ENCODE results near the gene DGKK. TPM values are rescaled to one million over a fixed set of nuclear protein-coding genes. Genes with fewer than 3 reads are reported as not detected.
A peak's percentile ranks its signal among the peaks of the same experiment; 100 is the strongest.

Gene DGKK
- total RNA-seq, 2 experiments from 2014 or later: not detected

DNA sequence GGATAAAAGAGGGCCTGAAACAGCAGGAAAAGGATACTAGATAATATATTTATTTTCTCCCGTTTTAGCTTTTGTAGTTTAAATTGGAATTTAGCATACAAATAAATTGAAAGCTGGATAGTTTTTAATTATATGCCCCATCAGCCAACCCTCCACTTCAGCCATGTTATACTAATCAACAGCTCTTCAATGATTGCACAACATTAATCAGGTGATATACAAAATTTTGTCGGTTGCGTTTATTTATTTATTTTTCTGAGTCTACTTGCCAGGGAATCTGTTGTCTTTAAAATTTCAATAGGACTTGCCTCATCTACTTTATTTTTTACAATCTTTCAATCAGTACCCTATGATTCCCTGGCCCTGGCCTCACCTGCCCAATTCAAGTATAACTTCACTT lies 12.1 kb downstream of the DGKK start:
- CTCF ChIA-PET: no interaction called here
- ATAC-seq: no peak
- POLR2A ChIA-PET: no interaction called here
- no peaks in the 10 kb centered on the region for H3K4me1 Mint-ChIP-seq
- intact Hi-C loops (cut with DNase I, micrococcal nuclease): no loop called here
- no peak overlapping the region for H3K27ac Mint-ChIP-seq
- H3K9me3 Mint-ChIP-seq (ENCODE audit: low read depth): no peaks in the 10 kb centered on the region
- H3K36me3 Mint-ChIP-seq (ENCODE audit: low read depth): no peaks in the 10 kb centered on the region
- H3K27me3 Mint-ChIP-seq: peaks cover 2% of the 10 kb centered on the region
- DNase-seq: no peak
- no peak overlapping the region for H3K4me3 Mint-ChIP-seq

DNA sequence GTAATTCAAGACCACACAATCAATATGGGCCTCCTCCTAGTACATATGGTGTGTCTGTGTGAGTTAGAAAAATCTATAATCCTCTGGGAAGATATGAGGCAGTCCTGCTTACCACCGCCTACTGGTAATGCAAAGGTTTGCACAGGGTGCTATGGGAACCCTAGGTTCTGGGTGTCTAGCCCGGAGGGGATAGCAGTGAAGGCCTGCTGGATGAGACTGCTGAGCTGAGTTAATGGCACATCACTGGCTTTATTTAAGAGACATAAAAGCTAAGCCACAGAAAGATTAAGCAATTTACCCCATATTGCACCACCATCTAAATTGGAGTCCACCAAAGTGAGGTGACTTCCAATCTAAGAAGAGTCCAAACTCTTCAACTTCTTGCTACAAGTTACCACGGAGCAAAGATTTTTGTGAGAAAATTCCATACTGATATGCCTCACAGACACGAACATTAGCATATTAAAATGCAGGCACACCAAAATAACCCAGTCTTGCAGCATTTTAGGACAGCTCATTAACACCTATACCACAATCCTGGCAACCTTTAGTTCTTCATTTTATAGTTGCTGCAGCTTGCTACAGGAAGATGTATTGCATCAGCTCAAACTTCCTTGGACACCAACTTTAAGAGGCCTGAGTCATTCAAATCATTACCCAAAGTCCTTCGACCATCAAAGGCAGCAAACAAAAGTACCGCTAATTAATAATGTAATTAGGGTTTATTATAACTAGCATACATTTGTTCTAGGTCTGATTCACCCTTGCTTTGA lies 13.7 kb downstream of the DGKK start:
- peaks cover 2% of the 10 kb centered on the region for H3K27me3 Mint-ChIP-seq
- H3K9me3 Mint-ChIP-seq (ENCODE audit: low read depth): no peaks in the 10 kb centered on the region
- POLR2A ChIA-PET: no interaction called here
- H3K4me1 Mint-ChIP-seq: no peaks in the 10 kb centered on the region
- CTCF ChIA-PET: interaction anchor here (0.9 kb wide), 1 partner anchor 10 kb away, joined by 3 read pairs; no protein-coding TSS in a partner anchor
- no peak for DNase-seq
- no peaks in the 10 kb centered on the region for H3K36me3 Mint-ChIP-seq (ENCODE audit: low read depth)
- H3K4me3 Mint-ChIP-seq: no peak overlapping the region
- no peak for ATAC-seq
- intact Hi-C loops (cut with DNase I, micrococcal nuclease): no loop called here
- H3K27ac Mint-ChIP-seq: no peak overlapping the region

DNA sequence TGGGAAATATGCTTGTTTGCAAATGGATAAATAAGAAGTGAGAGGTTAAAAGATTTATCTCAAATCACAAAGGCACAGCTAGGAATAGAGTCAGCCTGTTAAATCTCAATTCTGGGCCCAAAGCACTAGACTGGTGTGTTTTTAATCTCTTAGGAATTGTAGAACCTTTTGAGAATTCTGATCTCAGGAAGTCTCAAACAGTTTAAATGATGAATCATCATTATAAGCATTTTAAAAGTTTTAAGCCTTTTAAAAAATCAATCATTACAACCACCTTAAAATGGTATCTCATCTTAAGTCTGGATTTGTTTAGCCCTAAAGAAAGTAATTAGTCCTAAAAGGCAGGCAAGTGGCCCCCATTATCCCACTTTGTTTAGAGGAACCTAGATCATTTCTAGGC lies 17.8 kb downstream of the DGKK start:
- Mint-ChIP-seq H3K4me1 (no peaks in the 10 kb centered on the region), H3K9me3 (ENCODE audit: low read depth) (no peaks in the 10 kb centered on the region), H3K27ac (no peak overlapping the region), H3K27me3 (peaks cover 8% of the 10 kb centered on the region), H3K4me3 (no peak overlapping the region), H3K36me3 (ENCODE audit: low read depth) (no peaks in the 10 kb centered on the region)
- CTCF ChIA-PET: no interaction called here
- no peak for DNase-seq
- POLR2A ChIA-PET: no interaction called here
- intact Hi-C loops (cut with DNase I, micrococcal nuclease): no loop called here
- no peak for ATAC-seq

DNA sequence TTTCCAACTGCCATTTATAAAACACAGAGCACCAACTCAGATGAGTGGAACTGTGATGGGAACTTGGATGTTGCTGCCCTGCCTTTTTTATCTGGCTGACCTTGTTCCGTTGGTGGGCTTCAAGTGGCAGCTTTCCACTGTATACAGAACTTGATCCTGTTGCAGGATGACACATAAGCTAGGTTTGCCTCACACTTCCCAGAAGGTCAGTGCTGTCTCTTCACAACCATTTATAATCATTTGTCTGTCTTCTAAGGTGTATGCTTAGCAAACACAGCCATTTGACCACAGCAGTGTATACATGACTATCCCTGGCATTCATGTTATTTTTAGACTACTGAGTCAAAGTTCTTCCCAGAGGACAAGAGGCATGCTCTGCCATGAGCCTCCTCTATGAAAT lies 20.3 kb downstream of the DGKK start:
- Mint-ChIP-seq H3K27me3 (peaks cover 8% of the 10 kb centered on the region), H3K4me3 (no peak overlapping the region), H3K36me3 (ENCODE audit: low read depth) (no peaks in the 10 kb centered on the region), H3K9me3 (ENCODE audit: low read depth) (no peaks in the 10 kb centered on the region), H3K4me1 (no peaks in the 10 kb centered on the region), H3K27ac (no peak overlapping the region)
- POLR2A ChIA-PET: no interaction called here
- intact Hi-C loops (cut with DNase I, micrococcal nuclease): no loop called here
- CTCF ChIA-PET: no interaction called here
- DNase-seq: no peak
- ATAC-seq: no peak

DNA sequence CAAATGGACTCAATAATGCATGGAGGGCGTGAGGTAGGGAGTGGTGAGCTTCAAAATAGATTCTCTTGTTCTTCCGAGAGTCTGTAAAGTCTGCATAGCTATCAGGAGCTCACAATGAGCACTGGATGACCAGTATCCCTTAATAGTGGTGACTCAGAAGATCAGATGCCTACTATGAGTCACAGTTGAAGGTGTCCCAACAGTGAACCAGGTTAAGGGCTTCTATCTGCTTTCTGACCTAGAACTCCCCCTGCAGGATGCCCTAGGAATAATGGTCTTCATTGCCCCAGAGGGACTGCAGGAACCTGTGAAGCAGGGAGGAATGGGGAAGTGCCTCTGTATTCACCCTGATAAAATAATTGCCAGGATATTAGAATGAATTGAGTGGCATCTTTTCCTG lies 22.1 kb downstream of the DGKK start:
- ATAC-seq (peak; percentile 42), DNase-seq (peak; percentile 18)
- Mint-ChIP-seq H3K9me3 (ENCODE audit: low read depth) (no peaks in the 10 kb centered on the region), H3K36me3 (ENCODE audit: low read depth) (no peaks in the 10 kb centered on the region), H3K27ac (no peak overlapping the region), H3K4me3 (no peak overlapping the region), H3K27me3 (peaks cover 10% of the 10 kb centered on the region), H3K4me1 (no peaks in the 10 kb centered on the region)
- intact Hi-C loops (cut with DNase I, micrococcal nuclease): loop anchor here in 1 of 2 experiments (2.0 kb wide), 1 partner anchor 534 kb away; no protein-coding TSS in a partner anchor
- ChIA-PET POLR2A (no interaction called here), CTCF (no interaction called here)

DNA sequence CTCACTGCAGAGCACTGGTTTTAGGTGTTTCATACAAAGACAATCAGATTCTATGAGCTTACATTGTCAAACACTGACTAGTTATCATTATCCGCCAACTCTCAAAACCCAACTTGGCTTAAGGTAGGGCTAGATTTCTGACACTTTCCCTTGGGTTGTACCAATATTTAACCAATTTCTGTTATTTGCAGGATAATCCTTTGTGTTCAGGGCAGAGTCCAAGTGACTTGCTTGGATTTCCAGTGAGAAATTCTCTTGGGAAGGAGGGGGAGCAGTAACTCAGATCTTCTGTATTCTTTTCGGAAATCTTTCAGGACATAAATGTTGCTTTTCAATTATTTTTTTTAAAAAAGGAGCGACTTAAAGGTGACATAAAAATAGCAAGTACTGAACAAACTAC lies 23.1 kb downstream of the DGKK start:
- ChIA-PET CTCF (no interaction called here), POLR2A (no interaction called here)
- no peak for DNase-seq
- Mint-ChIP-seq H3K9me3 (ENCODE audit: low read depth) (no peaks in the 10 kb centered on the region), H3K27me3 (peaks cover 10% of the 10 kb centered on the region), H3K4me3 (no peak overlapping the region), H3K36me3 (ENCODE audit: low read depth) (no peaks in the 10 kb centered on the region), H3K4me1 (no peaks in the 10 kb centered on the region), H3K27ac (no peak overlapping the region)
- ATAC-seq: no peak
- intact Hi-C loops (cut with DNase I, micrococcal nuclease): no loop called here

DNA sequence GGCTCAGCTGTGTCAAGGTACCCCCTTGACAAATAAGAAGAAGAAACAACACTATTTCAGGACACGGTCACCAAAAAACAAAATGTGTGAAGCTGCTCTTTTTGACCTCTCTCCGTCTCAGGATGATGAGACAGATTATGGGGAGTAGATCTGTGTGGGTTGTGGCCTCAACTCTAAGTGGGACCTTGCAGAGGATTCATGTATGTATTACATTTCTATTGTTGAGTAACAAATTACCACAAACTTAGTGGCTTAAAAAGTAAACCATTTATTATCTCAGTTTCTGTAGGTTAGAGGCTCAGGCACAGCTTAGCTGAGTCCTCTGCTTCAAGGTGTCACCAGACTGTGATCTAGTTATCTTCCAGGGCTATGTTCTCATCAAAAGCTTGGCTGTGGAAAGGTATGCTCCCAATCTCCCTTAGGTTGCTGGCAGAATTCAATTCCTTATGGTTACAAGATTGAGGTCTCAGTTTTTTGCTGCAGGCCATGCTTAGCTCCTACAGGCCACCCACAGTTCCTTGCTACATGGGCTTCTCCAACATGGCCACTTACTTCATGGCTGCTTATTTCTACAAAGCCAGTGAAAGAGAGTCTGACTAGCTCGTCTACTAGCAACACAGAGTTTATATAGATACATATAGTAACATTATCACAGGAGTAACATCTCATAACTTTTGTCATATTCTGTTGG lies 28.1 kb downstream of the DGKK start:
- H3K4me3 Mint-ChIP-seq: no peak overlapping the region
- no peak for DNase-seq
- ATAC-seq: no peak
- CTCF ChIA-PET: no interaction called here
- no peaks in the 10 kb centered on the region for H3K9me3 Mint-ChIP-seq (ENCODE audit: low read depth)
- H3K27me3 Mint-ChIP-seq: peaks cover 2% of the 10 kb centered on the region
- H3K27ac Mint-ChIP-seq: no peak overlapping the region
- H3K36me3 Mint-ChIP-seq (ENCODE audit: low read depth): no peaks in the 10 kb centered on the region
- no peaks in the 10 kb centered on the region for H3K4me1 Mint-ChIP-seq
- intact Hi-C loops (cut with DNase I, micrococcal nuclease): no loop called here
- POLR2A ChIA-PET: no interaction called here

DNA sequence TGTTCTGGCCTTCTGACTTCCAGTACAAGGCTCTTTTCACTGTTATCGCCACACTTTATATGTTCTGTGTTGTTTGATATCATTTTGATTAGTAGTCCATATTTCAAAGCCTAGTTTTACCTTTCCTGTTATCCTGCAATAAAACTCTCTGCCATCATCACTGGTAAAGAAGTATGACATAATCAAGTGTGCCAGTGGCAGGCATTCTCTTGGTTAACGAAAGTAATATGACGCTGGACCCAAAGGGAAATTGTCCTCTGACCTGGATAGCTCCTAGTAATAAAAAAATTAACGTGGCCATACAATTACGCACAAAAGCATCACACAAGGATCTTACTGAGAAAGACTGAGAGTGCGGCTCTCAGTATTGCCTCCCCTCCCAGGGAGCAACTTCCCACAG lies 33.8 kb downstream of the DGKK start:
- Mint-ChIP-seq H3K4me3 (no peak overlapping the region), H3K36me3 (ENCODE audit: low read depth) (no peaks in the 10 kb centered on the region), H3K27me3 (no peaks in the 10 kb centered on the region), H3K4me1 (no peaks in the 10 kb centered on the region), H3K9me3 (ENCODE audit: low read depth) (no peaks in the 10 kb centered on the region), H3K27ac (no peak overlapping the region)
- ChIA-PET CTCF (no interaction called here), POLR2A (no interaction called here)
- no peak for ATAC-seq
- DNase-seq: no peak
- intact Hi-C loops (cut with DNase I, micrococcal nuclease): no loop called here

DNA sequence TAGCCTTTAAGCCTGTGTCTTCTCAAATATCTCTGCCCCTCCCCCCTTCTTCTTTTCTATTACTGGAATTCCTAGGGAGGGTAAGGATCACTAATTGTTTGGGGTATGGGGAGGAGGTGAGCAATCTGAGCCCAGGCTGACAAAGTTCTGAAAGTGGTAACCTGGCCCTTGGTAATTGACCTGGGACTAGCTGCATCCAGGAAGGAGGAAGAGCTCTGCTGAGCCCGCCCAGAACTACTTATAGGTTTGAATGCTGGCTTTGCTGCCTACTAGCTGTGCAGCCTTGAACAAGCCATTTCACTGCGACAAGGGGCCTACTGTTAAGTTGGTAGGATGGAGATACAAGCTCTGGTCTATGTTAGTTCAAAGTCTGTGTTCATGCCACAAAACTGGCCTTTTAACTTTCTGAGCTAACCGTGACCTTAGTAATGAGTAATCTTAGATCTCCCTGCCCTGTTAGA lies 37.8 kb downstream of the DGKK start:
- CTCF ChIA-PET: interaction anchor here (0.6 kb wide), 1 partner anchor 512 kb away, joined by 3 read pairs; no protein-coding TSS in a partner anchor
- intact Hi-C loops (cut with DNase I, micrococcal nuclease): no loop called here
- Mint-ChIP-seq H3K27ac (no peak overlapping the region), H3K27me3 (peaks cover under 1% of the 10 kb centered on the region), H3K9me3 (ENCODE audit: low read depth) (no peaks in the 10 kb centered on the region), H3K36me3 (ENCODE audit: low read depth) (no peaks in the 10 kb centered on the region), H3K4me3 (no peak overlapping the region), H3K4me1 (no peaks in the 10 kb centered on the region)
- ATAC-seq: no peak
- POLR2A ChIA-PET: no interaction called here
- no peak for DNase-seq

DNA sequence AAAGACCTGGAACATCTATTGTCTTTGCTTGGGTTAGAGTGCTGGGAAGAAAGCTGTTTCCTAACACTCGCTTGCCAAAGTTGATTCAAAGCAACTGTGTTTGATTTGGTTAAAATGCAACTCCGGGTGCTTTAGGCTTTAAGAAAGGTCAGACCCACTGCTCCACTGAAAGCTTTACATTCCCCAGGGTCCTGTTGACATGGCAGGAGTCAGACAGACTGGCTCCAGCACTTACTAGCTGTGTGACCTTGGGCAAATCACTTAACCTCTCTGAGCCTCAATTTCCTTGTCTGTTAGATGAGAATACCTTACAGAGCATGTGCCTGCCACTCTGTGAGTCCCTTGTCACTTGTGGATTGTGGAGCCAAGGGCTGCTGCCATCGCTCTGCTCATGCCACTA lies 39.0 kb downstream of the DGKK start:
- no peak overlapping the region for H3K4me3 Mint-ChIP-seq
- H3K9me3 Mint-ChIP-seq (ENCODE audit: low read depth): no peaks in the 10 kb centered on the region
- CTCF ChIA-PET: interaction anchor here (0.5 kb wide), 1 partner anchor 29 kb away, joined by 4 read pairs; no protein-coding TSS in a partner anchor

DNA sequence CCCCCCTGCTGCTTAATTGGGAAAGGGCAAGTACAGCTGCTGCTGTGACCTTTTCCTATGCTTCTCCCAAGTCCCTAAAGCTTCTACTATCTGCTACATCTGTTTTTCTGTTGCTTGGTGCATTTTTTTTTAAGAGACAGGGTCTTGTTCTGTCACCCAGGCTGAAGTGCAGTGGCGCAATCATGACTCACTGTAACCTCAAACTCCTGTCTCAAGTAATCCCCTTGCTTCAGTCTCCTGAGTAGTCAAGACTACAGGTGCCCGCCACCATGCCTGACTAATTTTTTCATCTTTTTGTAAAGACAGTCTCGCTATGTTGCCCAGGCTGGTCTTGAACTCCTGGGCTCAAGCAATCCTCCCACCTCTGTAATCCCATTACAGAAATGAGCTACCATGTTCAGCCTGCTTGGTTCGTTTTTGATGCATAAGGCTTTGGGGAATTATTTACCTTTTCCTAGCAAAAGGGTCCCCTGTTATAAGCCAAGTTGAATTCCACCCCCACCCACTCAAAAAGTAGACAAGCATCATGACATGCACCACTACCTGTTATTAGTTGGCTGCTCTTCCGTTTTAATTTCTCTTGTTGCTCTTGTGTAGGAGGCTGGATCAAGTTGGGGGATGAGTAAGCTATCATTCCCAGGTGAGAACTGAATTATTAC lies 39.6 kb downstream of the DGKK start:
- Mint-ChIP-seq H3K4me3 (no peak overlapping the region), H3K9me3 (ENCODE audit: low read depth) (no peaks in the 10 kb centered on the region), H3K27ac (no peak overlapping the region), H3K27me3 (peaks cover 2% of the 10 kb centered on the region), H3K4me1 (no peaks in the 10 kb centered on the region), H3K36me3 (ENCODE audit: low read depth) (no peaks in the 10 kb centered on the region)
- CTCF ChIA-PET: interaction anchor here (0.5 kb wide), 1 partner anchor 29 kb away, joined by 4 read pairs; no protein-coding TSS in a partner anchor
- ATAC-seq: no peak
- intact Hi-C loops (cut with DNase I, micrococcal nuclease): no loop called here
- POLR2A ChIA-PET: no interaction called here
- peak; percentile 4 for DNase-seq

More for the DNA sequence above, 39.0 kb downstream of the DGKK start:
- POLR2A ChIA-PET: no interaction called here
- intact Hi-C loops (cut with DNase I, micrococcal nuclease): no loop called here
- ATAC-seq (no peak), DNase-seq (no peak)
- Mint-ChIP-seq H3K4me1 (no peaks in the 10 kb centered on the region), H3K27ac (no peak overlapping the region), H3K36me3 (ENCODE audit: low read depth) (no peaks in the 10 kb centered on the region), H3K27me3 (peaks cover 2% of the 10 kb centered on the region)

DNA sequence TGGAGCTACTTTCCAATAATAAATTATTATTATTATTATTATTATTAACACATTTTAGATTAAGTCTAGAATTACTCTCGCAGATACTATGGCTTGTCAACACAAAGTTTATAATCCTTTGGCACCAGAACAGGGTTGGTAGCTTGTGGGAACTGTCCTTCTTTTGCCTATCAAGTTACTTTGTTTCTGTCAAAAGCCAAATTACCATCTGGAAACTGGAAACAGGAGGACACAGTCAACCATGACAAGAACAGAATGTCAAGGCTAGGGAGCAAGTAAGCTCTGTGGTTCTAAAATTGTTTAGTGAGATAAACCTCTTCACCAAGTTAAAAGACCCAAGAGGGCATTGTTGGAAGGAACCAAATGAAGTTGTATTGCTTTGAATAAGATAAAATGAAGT lies 42.5 kb downstream of the DGKK start:
- intact Hi-C loops (cut with DNase I, micrococcal nuclease): no loop called here
- ChIA-PET POLR2A (no interaction called here), CTCF (no interaction called here)
- no peaks in the 10 kb centered on the region for H3K9me3 Mint-ChIP-seq (ENCODE audit: low read depth)
- no peaks in the 10 kb centered on the region for H3K36me3 Mint-ChIP-seq (ENCODE audit: low read depth)
- H3K4me1 Mint-ChIP-seq: no peaks in the 10 kb centered on the region
- no peak for DNase-seq
- peaks cover 4% of the 10 kb centered on the region for H3K27me3 Mint-ChIP-seq
- no peak for ATAC-seq
- H3K27ac Mint-ChIP-seq: no peak overlapping the region
- no peak overlapping the region for H3K4me3 Mint-ChIP-seq
